DMS153 treated with DMSO at 0.1 percent for 48 hours (cell line): ENCODE results near the gene NPR3.

Experiments
- DNase-seq: peaks from one replicate; lab custom pipeline; 2025; ENCODE audit not compliant: unreplicated experiment; lab: John Stamatoyannopoulos, UW

NPR3 gene

GRCh38 chr5:32805971-32806638 lies 95.0 kb downstream of the NPR3 start:
- no peak for DNase-seq

GRCh38 chr5:32808783-32809182 lies 97.7 kb downstream of the NPR3 start:
- no peak for DNase-seq

DNA sequence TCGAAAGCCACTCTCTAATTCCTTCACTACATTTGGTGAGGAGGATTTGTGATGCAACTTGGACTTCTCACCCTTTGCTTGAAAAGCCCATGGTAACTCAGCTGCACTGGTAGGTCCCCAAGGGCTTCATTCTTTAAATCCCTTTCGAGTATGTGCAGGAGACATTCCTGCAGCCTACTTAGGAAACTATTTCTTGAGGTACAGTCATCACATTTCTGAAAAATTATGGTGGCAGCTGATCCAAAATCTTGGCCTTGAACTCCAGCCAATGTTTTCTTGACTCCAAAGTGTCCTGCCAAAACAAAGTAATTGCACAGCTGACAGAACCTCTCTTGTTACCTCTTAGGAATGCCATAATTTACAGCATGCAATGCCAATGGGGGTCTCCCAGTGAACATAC lies 99.7 kb downstream of the NPR3 start:
- no peak for DNase-seq

GRCh38 chr5:32812399-32812798 lies 101.3 kb downstream of the NPR3 start:
- DNase-seq = no peak

GRCh38 chr5:32814141-32814540 lies 103.0 kb downstream of the NPR3 start:
- DNase-seq = no peak

DNA sequence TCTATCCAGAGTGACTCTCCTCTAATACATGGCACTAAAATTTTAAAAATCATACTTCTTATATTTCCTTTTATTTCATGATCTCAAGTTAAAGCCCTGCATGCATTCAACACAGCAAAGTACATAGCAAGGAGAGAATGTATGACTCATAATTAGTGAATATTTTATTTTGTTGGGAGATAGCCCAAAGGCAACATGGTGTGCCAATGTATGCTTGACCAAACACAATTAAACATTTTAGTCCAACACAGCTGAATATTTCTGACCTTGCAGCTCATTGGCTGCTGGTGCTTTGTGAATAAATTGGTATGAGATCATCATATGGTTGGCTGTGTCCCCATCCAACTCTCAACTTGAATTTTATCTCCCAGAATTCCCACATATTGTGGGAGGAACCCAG lies 103.5 kb downstream of the NPR3 start:
- no peak for DNase-seq

- no peak for DNase-seq
These were observed 116.9 kb downstream of the NPR3 start for GRCh38 chr5:32827981-32828380.

DNA sequence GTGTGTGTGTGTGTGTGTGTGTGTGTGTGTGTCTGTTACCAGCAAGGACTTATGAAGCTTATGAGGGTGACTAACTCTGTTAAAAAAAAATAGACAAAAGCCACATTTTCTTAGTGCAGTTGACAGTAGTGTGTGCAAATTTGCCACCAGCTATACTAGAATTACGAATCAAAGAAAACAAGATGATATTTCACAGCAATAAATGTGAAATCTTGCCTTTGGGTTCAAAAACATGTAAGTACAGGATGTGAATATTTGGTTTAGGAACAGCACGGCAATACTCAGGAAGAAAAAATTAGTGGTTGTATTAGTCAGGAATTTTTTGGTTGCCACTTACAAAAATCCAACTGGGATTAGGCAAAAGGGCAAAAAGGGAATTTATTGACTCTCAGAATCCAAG lies 117.4 kb downstream of the NPR3 start:
- DNase-seq = no peak

DNA sequence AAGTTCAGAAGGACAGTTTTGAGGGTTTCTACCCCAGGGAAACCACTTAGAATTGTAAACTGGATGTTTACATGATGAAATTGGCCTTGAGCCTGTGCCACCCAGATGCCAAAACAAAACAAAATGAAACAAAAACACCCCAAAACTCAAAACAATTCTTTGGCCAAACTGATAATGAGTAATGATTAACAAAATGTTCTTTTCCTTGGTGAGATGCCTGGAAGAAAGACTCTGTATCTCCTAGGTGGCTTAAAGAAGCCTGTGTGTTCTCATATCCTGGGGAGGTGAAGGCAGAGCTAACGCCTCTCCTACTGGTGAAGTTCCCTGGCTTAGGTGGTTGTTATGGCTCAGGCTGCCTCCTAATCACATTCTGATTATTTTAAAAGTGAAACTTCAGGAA lies 120.5 kb downstream of the NPR3 start:
- no peak for DNase-seq

DNA sequence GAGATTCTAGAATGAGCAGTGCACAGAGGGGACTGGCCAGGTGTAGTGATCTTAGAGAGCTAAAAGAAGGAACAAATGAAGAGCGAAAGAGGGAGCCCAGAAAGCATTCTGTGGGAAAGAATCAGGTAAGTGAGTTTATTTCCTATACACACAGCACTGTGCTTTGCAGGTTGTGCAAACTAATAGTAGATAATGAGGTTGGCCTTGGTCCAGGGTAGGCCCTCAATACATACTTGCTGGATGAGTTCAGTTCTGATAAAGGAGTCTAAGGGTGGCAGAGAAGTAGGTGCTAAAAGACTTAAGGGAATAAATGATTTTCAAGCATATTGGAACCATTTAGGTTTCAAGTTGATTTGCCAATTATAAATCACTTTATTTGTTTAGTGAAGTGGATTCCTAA lies 122.0 kb downstream of the NPR3 start:
- DNase-seq = no peak

DNA sequence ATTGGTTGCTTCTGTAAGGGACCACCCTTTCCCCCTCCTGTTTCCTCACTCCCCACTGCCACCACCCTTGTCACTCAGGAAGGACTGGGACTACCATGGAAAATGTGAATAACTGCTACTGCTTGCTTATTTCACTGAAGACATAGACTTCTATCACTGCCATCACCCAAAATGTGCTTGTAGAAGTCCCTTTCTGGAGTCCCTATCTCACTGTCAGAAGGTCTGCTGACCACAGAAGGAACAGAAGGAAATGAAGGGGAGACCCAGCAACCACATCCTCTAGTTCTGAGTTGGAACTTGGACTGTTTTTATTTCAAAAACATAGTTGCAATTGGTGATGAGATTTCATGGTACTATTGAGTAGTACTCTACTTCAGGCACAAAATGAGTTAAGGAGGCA lies 122.5 kb downstream of the NPR3 start:
- DNase-seq = no peak

- no peak for DNase-seq
These were observed 123.1 kb downstream of the NPR3 start for GRCh38 chr5:32834251-32834650.

- no peak for DNase-seq
These were observed 125.1 kb downstream of the NPR3 start for GRCh38 chr5:32836176-32836575.

DNA sequence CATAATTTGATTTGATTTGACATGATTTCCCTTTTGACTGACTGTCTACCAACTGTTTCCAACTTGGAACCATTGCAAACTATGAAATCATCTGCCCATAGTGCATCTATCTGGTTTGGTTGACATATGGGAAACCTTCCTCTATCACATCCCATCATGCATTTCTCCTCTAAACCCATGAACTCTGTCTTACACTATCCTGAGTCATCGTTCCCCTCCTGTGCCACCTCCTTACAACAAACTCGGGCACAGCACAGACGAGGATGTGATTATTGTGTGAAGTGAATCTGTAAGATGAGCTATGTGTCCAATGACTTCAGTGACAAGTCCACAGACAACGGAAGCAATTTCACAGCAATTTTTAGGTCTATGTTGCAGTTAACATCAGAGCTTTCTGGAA lies 126.1 kb downstream of the NPR3 start:
- no peak for DNase-seq

GRCh38 chr5:32839106-32839505 lies 128.0 kb downstream of the NPR3 start:
- DNase-seq = no peak

GRCh38 chr5:32840606-32841005 lies 129.5 kb downstream of the NPR3 start:
- no peak for DNase-seq
